Cardiac muscle cell (in vitro differentiated cells and primary cell): ENCODE results near the gene AGRN. TPM values are rescaled to one million over a fixed set of nuclear protein-coding genes. Genes with fewer than 3 reads are reported as not detected.

Experiments
- DNase-seq, 2 donors: peaks; one replicate each; pipeline versions ENCODE4 v3.0.0 to v3.0.0-alpha.2; 2010 to 2017; ENCODE audit warnings: low read depth in 1 of 2, low spot score in 1 of 2
- H3K27ac ChIP-seq: fragments of 200-600 bp; sonication (generic); 2 replicates; pipeline ENCODE4 v1.5.1; 2016
- H3K27me3 ChIP-seq: fragments of 200-600 bp; sonication (generic); 2 replicates; pipeline ENCODE4 v1.6.0; 2016; ENCODE audit warnings: control low read depth
- H3K36me3 ChIP-seq: fragments of 200-600 bp; sonication (generic); 2 replicates; pipeline ENCODE4 v1.5.1; 2016; ENCODE audit warnings: control low read depth
- H3K4me1 ChIP-seq: fragments of 200-600 bp; sonication (generic); 2 replicates; pipeline ENCODE4 v1.8.1; 2017; ENCODE audit warnings: low read depth, mild to moderate bottlenecking, mixed run types
- H3K4me3 ChIP-seq: fragments of 200-600 bp; sonication (generic); 2 replicates; pipeline ENCODE4 v1.5.1; 2016; ENCODE audit warnings: mild to moderate bottlenecking
- H3K9me3 ChIP-seq: fragments of 200-600 bp; sonication (generic); 2 replicates; pipeline ENCODE4 v1.5.1; 2017; ENCODE audit warnings: low read depth, mild to moderate bottlenecking, control low read depth
- polyA plus RNA-seq: library from polyadenylated mRNA; unstranded; fragments of >200 nt; fragmentation: Nextera tagmentation; extraction: Ambion mirVana; gene quantifications from 2 replicates; pipeline ENCODE4 v1.2.1, GENCODE V29; 2016
- total RNA-seq: library from RNA; depleted of rRNA; stranded (reverse); fragments of >200 nt; gene quantifications from 2 replicates; pipeline ENCODE4 v1.2.3, GENCODE V29; 2016
- TF ChIP-seq, protein P1 (sequence below): IDR thresholded peaks from 2 replicates; pipeline ENCODE4 v1.5.1; 2012; ENCODE audit warnings: low read depth, mild to moderate bottlenecking, low read length

The AGRN gene
- total and polyA plus RNA-seq, 2 experiments from 2014 or later, result 23.5 to 154 TPM

DNA sequence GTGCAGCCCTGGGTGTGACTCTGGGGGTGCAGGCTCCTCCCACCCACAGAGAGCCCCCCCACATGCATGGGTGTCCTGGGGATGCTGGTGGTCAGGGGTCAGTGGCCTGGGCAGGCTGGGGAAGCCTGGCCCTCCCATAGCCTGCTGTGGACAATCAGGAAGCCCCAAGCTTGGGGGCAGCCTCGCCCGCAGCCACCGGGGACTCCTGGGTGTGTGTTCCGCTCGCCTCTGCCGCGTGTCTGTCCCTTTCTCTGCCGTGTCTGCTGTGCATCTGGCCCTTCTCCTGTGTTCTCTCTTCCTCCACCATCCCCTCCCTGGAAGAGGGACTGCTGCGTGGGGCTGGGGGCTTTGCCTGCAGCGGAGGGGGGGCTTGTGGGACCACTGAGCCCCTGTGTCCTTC, 22.9 kb downstream of the AGRN start:
- Histone ChIP-seq H3K4me1 (no peaks in the 10 kb centered on the region), H3K36me3 (peaks cover 10% of the 10 kb centered on the region), H3K4me3 (no peak overlapping the region), H3K9me3 (no peaks in the 10 kb centered on the region), H3K27me3 (peaks cover 28% of the 10 kb centered on the region), H3K27ac (no peak overlapping the region)
- DNase-seq, result no peak
- TF ChIP-seq, protein P1, sequence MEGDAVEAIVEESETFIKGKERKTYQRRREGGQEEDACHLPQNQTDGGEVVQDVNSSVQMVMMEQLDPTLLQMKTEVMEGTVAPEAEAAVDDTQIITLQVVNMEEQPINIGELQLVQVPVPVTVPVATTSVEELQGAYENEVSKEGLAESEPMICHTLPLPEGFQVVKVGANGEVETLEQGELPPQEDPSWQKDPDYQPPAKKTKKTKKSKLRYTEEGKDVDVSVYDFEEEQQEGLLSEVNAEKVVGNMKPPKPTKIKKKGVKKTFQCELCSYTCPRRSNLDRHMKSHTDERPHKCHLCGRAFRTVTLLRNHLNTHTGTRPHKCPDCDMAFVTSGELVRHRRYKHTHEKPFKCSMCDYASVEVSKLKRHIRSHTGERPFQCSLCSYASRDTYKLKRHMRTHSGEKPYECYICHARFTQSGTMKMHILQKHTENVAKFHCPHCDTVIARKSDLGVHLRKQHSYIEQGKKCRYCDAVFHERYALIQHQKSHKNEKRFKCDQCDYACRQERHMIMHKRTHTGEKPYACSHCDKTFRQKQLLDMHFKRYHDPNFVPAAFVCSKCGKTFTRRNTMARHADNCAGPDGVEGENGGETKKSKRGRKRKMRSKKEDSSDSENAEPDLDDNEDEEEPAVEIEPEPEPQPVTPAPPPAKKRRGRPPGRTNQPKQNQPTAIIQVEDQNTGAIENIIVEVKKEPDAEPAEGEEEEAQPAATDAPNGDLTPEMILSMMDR, result no peak

DNA sequence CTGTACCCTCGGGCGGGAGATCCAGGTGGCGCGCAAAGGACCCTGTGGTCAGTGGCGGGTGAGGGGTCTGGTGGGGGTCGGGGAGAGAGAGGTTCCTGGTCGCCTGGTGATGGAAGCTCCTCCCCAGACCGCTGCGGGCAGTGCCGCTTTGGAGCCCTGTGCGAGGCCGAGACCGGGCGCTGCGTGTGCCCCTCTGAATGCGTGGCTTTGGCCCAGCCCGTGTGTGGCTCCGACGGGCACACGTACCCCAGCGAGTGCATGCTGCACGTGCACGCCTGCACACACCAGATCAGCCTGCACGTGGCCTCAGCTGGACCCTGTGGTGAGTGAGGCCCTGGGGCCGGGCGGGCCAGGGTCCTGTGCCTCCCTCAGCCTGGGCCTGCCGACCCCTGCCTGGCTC, 23.5 kb downstream of the AGRN start:
- H3K9me3 ChIP-seq, result no peaks in the 10 kb centered on the region
- no peak overlapping the region for H3K4me3 ChIP-seq
- H3K27me3 ChIP-seq, result peaks cover 22% of the 10 kb centered on the region
- no peak overlapping the region for H3K27ac ChIP-seq
- peaks cover 12% of the 10 kb centered on the region for H3K36me3 ChIP-seq
- H3K4me1 ChIP-seq, result no peaks in the 10 kb centered on the region
- TF ChIP-seq, protein P1, result no peak
- DNase-seq, result no peak

DNA sequence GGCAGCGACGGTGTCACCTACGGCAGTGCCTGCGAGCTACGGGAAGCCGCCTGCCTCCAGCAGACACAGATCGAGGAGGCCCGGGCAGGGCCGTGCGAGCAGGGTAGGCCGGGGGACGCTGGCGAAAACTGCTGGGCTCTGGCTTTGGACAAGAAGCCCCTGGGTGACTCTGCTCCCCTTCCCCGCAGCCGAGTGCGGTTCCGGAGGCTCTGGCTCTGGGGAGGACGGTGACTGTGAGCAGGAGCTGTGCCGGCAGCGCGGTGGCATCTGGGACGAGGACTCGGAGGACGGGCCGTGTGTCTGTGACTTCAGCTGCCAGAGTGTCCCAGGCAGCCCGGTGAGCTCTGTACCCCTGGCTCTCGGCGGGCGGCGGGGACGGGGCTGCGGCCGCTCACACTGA, 24.0 kb downstream of the AGRN start:
- TF ChIP-seq, protein P1, result no peak
- no peaks in the 10 kb centered on the region for H3K9me3 ChIP-seq
- peaks cover 17% of the 10 kb centered on the region for H3K27me3 ChIP-seq
- no peak for DNase-seq
- no peak overlapping the region for H3K4me3 ChIP-seq
- H3K27ac ChIP-seq, result no peak overlapping the region
- H3K36me3 ChIP-seq, result peaks cover 12% of the 10 kb centered on the region
- H3K4me1 ChIP-seq, result no peaks in the 10 kb centered on the region

DNA sequence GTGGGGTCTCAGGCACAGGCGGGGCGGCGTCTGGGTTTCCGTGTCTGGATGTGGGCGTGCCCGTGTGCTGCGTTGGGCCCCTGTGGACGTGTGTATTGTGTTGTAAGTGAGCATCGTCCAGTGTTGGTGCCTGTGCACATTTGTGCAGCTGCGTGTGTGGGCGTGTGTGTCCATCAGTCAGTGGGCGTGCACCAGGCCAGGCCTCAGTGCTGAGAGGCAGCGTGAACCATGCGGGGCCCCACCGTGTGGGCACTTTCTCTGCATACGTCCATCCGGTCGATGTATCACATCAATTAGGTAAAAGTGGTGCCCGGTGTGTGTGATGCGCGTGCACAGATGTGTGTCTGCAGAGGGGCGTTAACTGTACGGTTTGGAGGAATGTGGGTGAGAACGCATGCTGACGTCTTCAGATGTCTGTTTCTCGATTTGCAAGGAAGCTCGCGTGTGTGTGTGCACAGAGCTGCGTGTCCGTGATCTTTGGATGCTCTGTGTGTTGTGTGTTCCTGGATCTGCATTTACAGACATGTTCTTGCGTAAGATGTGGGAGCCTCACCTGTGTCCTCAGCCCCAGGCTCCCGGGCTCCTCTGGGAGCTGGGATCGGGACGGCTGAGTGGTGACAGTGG, 24.6 kb downstream of the AGRN start:
- no peak overlapping the region for H3K4me3 ChIP-seq
- no peaks in the 10 kb centered on the region for H3K9me3 ChIP-seq
- H3K27me3 ChIP-seq, result peaks cover 11% of the 10 kb centered on the region
- DNase-seq, result no peak
- no peak overlapping the region for H3K27ac ChIP-seq
- no peaks in the 10 kb centered on the region for H3K4me1 ChIP-seq
- H3K36me3 ChIP-seq, result peaks cover 12% of the 10 kb centered on the region
- TF ChIP-seq, protein P1, result no peak

DNA sequence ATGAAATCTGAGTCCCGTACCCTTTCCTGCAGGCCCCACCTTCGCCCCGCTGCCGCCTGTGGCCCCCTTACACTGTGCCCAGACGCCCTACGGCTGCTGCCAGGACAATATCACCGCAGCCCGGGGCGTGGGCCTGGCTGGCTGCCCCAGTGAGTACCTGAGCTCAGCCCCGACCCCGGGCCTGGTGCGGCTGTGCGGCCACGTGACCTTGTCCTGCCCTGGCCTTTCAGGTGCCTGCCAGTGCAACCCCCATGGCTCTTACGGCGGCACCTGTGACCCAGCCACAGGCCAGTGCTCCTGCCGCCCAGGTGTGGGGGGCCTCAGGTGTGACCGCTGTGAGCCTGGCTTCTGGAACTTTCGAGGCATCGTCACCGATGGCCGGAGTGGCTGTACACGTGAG, 25.2 kb downstream of the AGRN start:
- Histone ChIP-seq H3K4me3 (no peak overlapping the region), H3K9me3 (no peaks in the 10 kb centered on the region), H3K27me3 (peaks cover 5% of the 10 kb centered on the region), H3K4me1 (no peaks in the 10 kb centered on the region), H3K36me3 (peaks cover 14% of the 10 kb centered on the region), H3K27ac (no peak overlapping the region)
- no peak for DNase-seq
- TF ChIP-seq, protein P1, result no peak

DNA sequence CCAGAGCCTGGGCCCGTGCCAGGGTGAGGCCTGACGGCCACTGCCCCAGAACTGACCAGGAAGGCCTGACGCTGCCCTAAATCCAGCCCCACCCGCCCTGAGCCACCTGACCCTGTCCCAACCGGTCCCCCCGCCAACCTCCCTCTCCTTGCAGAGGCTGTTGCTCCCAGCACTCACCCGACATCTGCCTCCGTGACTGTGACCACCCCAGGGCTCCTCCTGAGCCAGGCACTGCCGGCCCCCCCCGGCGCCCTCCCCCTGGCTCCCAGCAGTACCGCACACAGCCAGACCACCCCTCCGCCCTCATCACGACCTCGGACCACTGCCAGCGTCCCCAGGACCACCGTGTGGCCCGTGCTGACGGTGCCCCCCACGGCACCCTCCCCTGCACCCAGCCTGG, 26.3 kb downstream of the AGRN start:
- Histone ChIP-seq H3K27me3 (no peaks in the 10 kb centered on the region), H3K4me3 (no peak overlapping the region), H3K36me3 (peaks cover 15% of the 10 kb centered on the region), H3K27ac (no peak overlapping the region), H3K9me3 (no peaks in the 10 kb centered on the region), H3K4me1 (no peaks in the 10 kb centered on the region)
- TF ChIP-seq, protein P1, result no peak
- no peak for DNase-seq
